ENCODE results near the gene FAM120AOS.
A peak's percentile ranks its signal among the peaks of the same experiment; 100 is the strongest.

FAM120AOS gene

DNA sequence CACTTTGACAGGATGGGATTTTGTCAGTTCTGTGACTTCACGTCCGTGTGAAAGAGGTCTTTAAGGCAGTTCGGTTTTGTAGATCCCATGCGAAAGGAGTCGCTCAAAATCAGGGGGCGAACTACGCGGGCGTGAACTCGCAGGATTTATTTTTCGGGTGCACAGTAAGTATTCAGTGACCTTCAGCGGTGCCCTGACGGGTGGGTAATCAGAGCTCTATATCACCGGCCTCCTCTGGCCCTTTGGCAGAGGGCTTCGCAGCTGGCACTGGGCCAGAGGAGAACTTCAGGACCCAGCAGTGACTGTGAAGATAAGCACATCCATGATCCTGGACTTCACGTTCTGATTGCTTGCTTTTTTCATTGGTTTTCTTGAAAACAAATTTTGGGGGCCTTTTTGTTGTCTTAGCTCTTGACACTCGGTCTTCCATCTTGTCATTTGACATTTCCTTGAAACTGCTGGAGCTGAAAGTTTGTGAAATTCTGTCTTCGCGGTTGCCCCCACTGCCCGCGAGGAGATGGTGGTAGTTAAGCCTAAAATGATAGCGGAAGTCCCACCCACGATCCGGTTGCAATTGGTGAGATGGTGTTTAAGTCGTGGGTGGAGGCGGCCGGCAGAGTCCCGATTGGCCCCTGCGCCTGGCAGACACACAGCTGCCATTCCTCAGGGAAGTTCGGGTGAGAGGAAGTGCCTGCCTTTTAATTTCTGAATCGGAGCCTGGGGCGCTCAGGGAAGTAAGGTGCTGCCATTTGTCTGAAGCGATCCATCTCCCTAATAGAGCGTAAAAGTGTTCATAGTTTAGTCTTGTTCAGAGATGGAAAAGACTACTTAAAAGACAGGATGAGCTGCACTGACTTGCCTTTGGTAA, at the start of gene FAM120AOS:
Gene FAM120AOS (minus strand): TSS at position 535 of the 868 bp plus-strand sequence. CDS start 872 bp downstream, outside the sequence.
- DNase-seq, result peak; percentile 82 to 85

DNA sequence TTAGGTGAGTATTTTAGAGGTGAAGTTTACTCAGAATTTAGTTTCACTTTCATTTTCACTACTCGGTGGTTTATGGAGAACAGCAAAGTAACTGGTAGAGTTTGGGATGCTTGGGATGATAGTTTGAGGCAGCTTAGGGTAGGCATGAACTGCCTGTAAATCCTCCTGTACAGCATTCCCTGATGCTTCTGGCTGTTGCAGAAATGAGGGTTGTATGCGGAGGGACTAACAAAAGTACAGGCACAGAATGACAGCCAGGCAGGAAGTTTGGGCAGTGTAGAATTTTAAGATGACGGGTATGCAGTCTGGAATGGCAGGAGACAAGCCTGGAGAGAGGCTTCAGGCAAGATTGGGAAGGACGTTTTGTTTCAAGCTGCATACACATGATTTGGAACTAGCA, 48.0 kb upstream of the FAM120AOS start:
- DNase-seq, result no peak

DNA sequence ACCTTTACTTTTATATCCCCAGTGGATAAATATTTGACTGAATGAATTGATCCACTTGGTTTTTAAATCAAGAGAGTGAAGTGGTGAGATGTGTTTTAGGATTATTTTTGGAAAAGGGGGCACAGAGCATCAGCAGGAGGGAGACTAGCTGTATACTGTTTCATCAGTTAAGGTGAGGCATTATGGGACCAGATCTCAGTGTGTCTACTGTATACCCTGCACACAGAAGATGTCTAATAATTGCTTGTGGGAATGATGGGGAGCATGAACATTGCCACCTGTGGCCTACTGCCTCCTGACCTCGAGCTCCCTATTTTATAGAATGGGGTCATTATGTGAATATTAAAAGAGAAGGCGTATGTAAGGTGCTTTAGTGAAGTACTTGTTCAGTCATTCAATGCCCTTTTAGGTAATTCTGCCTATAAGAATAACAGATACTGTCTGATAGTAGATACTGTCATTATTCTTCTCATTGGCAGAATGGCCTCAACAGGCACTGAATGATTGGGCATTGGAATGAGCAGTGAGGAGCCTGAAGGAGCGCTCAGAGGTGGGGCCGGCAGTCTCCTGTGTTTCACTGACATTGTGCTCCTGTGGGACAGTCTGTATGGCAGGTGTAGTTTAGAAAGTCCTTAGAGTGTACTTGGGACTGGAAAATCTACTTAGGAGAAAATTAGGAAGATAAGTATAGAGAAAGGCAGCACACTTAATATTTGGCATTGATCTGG, 47.4 kb upstream of the FAM120AOS start:
- DNase-seq, result no peak

DNA sequence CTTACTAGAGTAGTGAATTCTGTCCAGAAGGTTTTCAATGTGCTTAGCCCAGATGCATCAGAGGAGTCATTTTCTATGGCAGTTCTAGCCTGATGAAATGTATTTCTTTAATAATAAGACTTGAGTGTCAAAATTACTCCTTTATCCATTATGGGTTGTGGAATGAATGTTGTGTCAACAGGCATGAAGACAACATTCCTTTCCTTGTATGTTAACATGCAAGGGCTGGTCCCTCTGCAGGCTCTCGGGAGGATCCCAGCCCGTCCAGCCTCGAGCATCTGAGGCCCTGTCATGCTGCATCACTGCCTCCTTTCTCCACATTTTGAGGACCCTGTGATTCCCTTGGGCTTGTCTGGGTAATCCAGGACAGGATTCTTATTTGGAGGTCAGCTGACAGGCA, 42.9 kb upstream of the FAM120AOS start:
- no peak for DNase-seq

DNA sequence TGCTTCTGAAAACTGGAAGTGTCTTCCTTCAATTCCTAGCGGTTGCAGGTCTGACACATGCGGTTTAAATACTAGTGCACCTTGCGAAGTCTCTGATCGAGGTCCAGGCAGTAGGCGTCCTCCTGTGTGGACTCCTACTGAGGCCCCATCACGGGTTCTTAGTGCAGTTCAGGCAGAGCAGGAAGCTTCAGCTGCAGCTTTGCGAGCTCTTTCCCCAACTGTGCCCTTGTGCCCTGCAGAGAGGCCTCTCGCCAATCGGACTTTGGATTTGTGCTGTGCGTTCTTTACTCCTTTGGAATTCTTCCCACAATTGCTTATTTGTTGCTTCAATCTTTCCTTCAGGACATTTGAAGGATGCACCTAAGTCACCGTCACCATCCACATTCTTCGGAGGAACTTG, 40.6 kb upstream of the FAM120AOS start:
- no peak for DNase-seq

DNA sequence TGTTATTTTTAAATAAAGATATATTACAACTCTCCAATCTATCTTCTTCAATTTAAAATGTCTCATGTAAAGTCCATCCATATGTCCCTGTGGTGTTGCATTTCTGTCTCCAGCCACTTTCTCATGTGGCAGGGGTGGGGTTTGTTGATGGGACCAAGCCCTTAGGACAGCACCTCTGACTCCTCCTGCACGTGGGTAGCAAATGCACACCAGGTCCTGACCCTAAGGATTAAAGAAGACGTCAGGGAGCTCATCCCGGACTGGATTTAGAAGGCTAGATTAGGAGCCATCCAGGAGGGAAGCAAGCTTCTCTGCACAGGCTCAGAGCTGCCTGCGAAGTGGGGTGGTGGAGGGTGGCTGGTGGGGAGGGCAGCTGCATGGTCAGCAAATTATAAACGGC, 38.9 kb upstream of the FAM120AOS start:
- no peak for DNase-seq

DNA sequence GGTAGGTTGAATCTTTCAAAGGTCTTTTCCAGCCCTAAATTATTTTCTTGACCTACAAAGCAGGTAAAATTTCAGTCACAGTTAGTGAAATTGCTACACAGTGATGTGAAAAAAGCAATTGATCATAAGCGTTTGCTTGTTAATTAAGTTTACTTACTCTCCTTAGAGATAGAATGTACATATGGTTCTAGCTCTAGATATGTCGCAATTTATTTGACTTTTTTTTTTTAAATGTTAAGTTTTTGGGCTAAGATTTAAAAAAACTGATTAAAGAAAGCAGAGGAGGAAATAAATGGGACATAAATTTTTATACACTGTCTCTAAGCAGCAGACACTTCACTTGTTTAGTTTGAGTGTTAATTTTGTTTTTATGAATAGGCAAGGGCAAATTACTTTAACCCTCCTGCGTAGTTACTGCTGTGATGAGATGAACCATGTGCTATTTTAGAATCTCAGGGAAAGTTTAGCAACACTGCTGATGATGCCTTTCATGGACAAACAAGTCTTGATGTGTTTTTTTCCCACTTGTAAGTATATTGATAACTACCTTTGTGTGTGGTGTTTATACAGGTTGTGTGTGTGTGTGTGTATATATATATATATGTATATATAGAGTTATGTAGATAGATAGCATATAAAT, 38.3 kb upstream of the FAM120AOS start:
- no peak for DNase-seq

DNA sequence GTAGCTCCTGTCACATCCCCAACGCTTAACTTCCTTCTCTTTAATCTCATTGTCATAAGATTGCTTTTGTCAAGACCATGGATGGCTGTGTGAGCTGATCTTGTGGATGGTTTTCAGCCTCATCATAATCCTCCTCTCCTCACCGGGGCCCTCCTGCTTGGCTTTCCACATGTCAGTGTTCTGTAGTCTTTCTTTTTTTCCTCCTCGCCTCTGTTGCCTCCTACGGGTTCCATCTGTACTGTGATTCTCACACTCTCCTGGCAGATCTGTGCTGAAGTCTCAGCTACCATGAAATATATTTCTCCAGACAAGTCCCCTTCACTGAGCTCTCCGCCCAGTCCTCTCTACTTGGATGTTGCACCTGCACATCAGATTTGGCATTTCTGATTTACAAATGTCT, 34.9 kb upstream of the FAM120AOS start:
- no peak for DNase-seq

DNA sequence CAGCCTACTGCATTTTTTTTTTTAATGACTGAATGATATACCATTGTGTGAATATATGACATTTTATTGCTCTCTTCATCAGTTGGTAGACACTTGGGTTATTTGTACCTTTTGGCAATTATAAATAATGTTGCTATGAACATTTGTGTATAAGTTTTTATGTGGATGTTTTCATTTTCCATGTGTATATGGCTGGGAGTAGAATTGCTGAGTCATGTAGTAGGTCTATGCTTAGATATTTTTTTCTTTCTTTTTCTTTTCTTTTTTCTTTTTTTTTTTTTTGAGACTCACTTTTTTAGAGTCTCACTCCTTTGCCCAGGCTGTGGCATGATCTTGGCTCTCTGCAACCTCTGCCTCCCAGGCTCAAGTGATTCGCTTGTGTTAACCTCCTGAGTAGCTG, 32.9 kb upstream of the FAM120AOS start:
- no peak for DNase-seq

DNA sequence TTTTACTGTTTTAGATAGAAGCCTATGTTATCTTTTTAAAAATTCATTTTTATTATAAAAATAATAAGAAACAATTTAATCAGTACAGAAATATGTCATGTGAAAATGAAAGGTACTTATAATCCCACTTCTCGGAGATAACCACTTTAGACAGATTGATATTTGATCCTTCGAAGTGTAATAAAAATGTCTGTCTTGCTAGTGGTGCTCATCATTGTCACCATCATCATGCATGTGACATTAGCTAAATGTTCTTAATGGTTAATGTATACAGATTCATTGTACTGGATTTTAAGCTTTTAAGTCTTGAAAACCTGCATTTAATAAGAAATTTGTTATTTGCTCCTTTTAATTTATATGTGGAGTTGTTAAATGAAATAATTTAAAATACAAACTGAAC, 30.1 kb upstream of the FAM120AOS start:
- DNase-seq, result no peak

DNA sequence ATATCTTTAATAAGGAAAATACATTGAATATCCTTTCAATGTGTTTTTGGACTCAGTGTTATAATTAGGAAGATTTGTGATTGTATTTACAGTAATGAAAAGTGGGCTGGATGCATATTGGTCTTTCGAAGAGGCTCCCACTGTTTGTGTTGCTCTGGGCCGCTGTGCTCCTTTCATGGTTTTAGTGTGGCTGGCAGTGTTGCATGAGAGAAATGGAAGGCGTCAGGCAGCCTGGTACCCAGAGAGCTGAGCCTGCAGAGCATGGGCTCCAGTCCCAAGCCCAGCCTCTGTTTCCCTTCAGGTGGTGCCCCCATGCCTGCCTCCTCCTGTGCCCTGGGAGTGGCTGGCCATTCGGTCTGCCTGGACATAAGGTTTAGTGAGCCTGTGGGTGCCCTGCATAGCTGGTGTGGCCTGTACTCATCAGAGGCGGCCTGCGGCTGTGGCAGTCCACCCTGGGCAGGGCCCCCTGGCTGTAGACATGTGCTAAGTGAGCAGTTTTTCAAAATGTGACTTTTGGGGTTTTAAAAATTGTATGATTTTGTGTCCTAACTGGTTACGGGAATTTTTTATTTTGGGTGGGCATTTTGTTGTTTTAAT, 27.4 kb upstream of the FAM120AOS start:
- DNase-seq, result peak in 1 of 2 experiments; percentile 7

DNA sequence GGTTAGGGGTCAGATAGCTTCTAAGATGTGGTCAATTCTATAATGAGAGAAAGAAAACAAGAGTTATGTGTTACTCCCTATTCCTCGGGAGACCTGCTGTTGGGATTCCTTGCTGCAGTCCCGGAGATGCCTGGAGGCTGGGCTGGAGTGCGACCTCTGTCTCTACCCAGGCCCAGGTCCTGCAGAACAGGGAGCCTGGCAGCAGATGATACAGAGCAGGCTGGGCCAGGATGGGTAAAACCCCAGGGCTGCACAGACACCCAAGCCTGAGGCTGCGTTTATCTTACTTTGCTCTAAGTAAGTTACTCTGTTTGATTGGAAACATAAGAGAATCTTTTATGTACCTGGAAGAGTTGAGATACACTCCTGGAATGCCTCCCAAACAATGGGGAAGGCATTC, 26.9 kb upstream of the FAM120AOS start:
- DNase-seq, result no peak

DNA sequence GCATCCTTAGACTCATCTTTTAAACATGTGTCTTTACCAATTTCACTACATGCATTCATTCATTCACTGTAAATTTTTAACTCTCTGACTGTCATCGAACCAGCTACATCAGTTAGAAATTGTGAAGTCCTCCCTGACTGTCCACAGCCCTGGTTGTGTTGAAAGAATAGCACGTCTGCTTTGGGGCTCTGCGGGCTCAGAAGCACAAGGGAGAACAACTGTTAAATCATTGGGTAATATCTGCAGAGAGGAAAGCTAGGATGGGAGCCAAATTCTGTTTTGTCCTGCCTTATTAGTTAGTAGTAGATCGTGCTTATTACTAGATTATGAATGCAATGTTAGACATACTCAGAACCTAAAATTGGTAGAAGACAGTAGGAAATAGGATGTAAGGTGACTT, 26.3 kb upstream of the FAM120AOS start:
- no peak for DNase-seq

DNA sequence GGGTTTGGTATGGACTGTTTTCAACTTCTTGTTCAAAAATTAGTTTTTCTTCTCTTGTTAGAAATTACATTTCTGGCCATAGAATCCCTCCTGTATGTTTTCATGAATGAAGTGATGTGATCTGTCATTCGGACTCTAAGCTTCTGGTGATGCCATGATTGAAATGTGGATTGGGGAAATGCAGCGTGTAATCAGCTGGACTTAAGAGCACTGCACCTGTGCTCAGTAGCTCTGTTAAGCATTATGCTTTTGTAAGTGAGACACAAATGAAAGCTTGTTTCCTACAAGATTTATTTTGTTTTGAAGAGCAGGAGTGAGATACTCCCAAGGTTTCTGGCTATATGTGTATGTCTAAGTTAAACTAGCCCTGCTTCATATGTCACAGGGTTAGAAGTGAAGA, 24.0 kb upstream of the FAM120AOS start:
- DNase-seq, result no peak

DNA sequence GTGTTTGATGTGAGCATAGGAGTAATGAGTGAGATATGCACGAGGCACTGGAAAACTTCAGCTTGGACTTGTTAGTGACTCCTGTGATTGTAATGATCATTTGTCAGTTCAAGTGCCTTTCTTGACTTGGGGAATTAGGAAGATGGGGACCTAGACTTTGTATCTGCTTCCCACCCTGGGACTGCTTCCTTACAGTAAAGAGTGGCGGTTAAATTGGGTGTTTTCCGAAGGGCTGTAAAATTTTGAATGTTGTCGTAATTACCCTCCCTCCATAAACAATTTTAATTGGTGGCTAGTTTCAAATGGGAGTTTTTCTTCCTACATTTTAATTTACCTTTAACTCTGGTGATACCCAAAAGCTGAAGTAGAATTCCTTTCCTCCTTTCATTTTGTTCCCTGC, 23.5 kb upstream of the FAM120AOS start:
- no peak for DNase-seq

DNA sequence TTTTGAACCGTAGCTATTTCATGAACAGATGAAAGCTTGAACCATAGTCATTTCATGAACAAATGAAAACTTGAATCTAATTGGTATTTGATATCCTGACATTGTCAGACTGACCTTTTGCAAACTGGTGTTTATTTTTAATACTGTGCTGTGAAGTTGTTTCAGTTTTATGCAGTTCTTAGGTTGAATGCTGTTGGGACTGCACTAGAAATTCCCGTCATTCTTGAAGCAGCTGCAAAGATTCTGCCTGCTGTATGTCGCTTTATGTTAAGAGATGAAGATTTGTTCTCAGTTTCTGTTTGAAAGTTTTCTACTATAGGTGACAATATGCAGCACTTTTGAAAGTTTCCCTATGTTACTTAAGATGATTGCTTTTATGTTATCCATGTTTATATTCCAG, 22.5 kb upstream of the FAM120AOS start:
- DNase-seq, result no peak

DNA sequence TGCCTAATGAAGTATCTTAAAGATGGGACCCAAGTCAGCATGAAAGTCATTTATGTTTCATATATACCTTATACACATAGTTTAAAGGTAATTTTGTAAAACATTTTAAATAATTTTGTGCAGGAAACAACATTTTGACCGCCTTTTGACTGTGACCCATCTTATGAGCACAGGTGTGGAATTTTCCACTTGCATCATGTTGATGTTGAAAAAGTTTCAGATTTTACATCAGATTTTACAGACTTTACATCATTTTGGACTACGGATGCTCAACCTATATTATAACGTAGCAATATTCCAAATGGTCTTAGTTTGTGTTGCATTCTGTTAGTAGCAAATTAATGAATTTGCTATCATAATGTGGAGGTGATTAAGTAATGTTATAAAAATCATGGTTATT, 21.7 kb upstream of the FAM120AOS start:
- DNase-seq, result no peak

DNA sequence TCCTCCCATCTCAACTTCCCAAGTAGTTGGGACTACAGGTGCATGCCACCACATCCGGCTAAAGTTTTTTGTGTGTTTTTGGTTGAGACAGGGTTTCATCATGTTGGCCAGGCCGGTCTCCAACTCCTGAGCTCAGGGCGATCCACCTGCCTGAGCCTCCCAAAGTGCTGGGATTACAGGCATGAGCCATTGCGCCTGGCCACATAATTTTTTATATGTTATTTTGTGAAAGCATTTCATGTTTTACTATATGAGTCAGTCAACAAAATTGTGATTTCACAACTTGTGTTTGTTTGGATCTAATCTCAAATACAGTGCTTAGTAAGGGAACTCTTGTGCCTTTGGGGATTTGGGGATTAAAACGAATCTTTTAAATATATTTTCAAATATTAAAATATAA, 20.0 kb upstream of the FAM120AOS start:
- no peak for DNase-seq

DNA sequence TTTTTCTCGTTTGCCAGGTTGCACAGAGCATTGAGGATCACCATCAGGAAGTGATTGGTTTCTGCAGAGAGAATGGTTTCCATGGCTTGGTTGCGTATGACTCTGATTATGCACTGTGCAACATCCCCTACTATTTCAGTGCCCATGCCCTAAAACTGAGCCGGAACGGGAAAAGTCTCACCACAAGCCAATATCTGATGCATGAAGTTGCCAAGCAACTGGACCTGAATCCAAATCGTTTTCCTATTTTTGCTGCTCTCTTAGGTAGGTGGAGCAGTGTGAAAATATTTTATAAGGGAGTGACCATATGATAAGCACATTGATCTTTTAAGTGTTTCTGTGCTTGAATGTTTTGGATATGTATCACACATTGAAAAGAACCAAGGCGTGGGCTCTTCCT, 17.7 kb upstream of the FAM120AOS start:
- no peak for DNase-seq

DNA sequence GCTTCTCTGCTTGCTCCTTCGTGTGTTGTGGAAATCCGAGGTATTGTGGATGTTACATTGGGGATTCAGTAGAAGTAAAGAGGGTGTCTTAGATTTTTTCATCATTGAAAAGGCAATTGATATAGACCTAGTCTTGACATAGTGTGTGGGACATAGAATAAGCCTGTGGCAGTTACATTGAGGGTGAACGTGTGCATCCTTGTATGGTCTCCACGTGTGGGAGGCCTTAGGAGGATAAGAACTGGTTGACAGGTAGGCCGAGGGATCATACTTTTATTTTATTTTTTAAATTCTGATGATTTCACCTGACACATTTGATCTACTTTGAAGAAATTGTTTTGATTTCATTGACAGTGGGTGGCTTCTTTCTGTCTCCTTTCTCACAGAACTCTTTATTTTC, 17.0 kb upstream of the FAM120AOS start:
- DNase-seq, result no peak

DNA sequence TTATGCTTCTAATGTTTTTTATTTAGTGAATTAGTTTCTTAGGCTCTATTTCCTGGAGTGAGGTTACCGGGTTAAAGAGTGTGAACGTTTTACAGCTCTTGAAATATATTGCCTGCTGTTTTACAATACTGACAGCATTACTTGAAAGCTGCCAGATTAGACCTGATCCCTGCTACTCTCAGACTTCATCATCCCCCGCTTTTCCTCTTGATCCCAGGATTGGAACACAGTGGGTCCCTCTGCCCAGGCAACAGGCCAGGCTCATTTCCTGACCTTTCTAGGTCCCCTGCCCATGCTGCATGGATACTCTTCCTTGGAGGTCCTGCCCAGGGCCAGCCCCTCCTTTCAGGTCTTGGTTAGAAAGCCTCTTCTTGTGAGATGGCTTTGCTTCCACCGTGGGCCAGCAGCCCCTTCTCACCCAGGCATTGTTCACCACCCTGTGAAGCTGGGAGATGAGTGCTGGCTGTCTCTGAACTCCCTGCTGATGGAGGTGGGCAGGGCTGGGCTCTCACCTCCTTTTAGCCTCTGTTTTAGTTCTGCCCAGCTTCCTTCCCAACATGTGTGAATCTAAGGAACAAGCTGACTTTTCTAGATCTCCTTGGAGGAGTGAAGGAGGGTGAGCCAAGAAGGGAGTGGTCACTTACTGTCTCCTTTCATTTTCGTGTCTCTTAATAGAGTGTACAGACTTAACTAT, 15.5 kb upstream of the FAM120AOS start:
- DNase-seq, result no peak

DNA sequence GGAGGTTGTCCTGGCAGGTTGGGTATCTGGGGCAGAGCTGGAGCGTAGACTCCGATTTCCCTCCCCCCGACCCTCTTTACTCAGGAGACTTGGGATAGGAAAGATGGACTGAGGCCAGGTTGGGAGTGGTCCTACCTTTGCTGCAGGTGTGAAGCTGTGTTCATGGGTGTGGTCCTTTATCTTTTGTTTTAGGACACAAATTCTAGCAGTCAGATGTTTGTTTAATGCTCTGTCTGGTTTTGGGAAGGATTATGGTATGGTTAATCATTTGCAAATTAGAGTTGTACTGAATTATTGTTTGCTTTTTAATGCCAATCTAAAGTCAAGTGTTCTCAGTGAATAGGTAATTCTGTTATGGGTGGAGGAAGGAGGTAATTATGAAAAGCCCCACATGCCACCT, 14.1 kb upstream of the FAM120AOS start:
- no peak for DNase-seq

DNA sequence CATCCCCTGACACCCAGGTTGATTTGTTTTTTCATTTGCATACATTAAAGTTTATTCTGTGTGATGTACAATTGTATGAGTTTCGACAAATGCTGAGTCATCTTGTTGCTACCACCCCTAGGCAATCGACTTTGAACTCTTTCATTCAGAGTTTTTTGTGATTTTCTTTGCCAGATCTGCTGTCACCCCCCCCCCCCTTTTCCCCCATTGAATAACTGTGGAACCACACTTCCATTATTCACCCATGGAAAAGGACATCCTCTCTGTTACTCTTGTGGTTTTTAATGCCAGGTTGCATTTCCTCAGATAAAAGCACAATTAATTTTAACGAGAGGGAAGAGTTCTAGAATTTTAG, 13.7 kb upstream of the FAM120AOS start:
- no peak for DNase-seq

Data from cerebellar nuclear complex (tissue), 1 donor.